Esophagus squamous epithelium (tissue), 5 donors: ENCODE results near the gene SETMAR. TPM values are rescaled to one million over a fixed set of nuclear protein-coding genes. Genes with fewer than 3 reads are reported as not detected.
A peak's percentile ranks its signal among the peaks of the same experiment; 100 is the strongest.
"Not testable (repeated sequence)": the region's sequence is repeated elsewhere in the genome, so short reads cannot be mapped to it uniquely, and the experiment has no call there.

ENCODE experiments used
- DNase-seq: peaks from one replicate; lab custom pipeline; 2025; lab: John Stamatoyannopoulos, UW
- H3K27ac ChIP-seq, 4 donors: fragments of 200-600 bp; sonication (generic); one replicate each; pipeline ENCODE4 v1.5.1; 2016 to 2019; ENCODE audit warnings: mild to moderate bottlenecking in 1 of 4
- H3K27me3 ChIP-seq, 4 donors: fragments of 200-600 bp; sonication (generic); 1 replicate in 3 of 4; 2 replicates in 1 of 4; pipeline versions ENCODE4 v1.5.1 to v1.6.0; 2017 to 2021; ENCODE audit warnings: antibody characterized with exemption in 1 of 4
- H3K36me3 ChIP-seq, 3 donors: fragments of 200-600 bp; sonication (generic); one replicate each; pipeline ENCODE4 v1.5.1; 2016 to 2019
- H3K4me1 ChIP-seq, 3 donors: fragments of 200-600 bp; sonication (generic); one replicate each; pipeline ENCODE4 v1.5.1; 2017 to 2019
- H3K4me3 ChIP-seq, 4 donors: fragments of 200-600 bp; sonication (generic); 1 replicate in 3 of 4; 2 replicates in 1 of 4; pipeline ENCODE4 v1.5.1; 2016 to 2019; ENCODE audit warnings: mild to moderate bottlenecking in 2 of 4, moderate library complexity in 1 of 4
- H3K9me3 ChIP-seq, 3 donors: fragments of 200-600 bp; sonication (generic); one replicate each; pipeline ENCODE4 v1.5.1; 2016 to 2019
- POLR2A ChIP-seq, 4 donors: fragments of 450-650 bp; IDR thresholded peaks; one replicate each; pipeline ENCODE4 v1.6.1; 2017; ENCODE audit warnings: antibody characterized with exemption in 4 of 4, mild to moderate bottlenecking in 4 of 4, moderate library complexity in 3 of 4
- WGBS, 2 donors: methylation state at CpG; one replicate each; pipeline ENCODE4 v1.1.5; 2018; 5-methylcytosine and 5-hydroxymethylcytosine counted together
- intact Hi-C: fragments of 100-400 bp; cut with DNase I; formaldehyde crosslinking; loops from one replicate; pipeline ENCODE4 v1.15.0; 2022
- total RNA-seq, 4 donors: library from RNA; depleted of rRNA; stranded (reverse); fragments of >200 nt; gene quantifications; one replicate each; pipeline ENCODE4 v1.1.0, GENCODE V29; 2016
- TF ChIP-seq, protein P1 (sequence below), 6 experiments: fragments of 450-650 bp in 4 of 6; fragments of 200-600 bp in 2 of 6; sonication (generic) in 2 of 6; IDR thresholded peaks; one replicate each; pipeline ENCODE4 v1.5.1; 2016 to 2019; ENCODE audit warnings: antibody characterized with exemption in 6 of 6, mild to moderate bottlenecking in 4 of 6, moderate library complexity in 4 of 6
- donor health status: DM: yes; HTN: yes; CAD: no.

Gene SETMAR
- total RNA-seq, 4 donors from 2014 or later = 11.4 to 28.6 (median 16.0) TPM

GRCh38 chr3:4292301-4292700, 10.9 kb upstream of the SETMAR start:
- Histone ChIP-seq H3K9me3 (no peaks in the 10 kb centered on the region), H3K27me3 (no peaks in the 10 kb centered on the region), H3K36me3 (no peaks in the 10 kb centered on the region), H3K4me1 (no peaks in the 10 kb centered on the region), H3K4me3 (no peak overlapping the region), H3K27ac (no peak overlapping the region)
- no peak for DNase-seq
- TF ChIP-seq, protein P1, sequence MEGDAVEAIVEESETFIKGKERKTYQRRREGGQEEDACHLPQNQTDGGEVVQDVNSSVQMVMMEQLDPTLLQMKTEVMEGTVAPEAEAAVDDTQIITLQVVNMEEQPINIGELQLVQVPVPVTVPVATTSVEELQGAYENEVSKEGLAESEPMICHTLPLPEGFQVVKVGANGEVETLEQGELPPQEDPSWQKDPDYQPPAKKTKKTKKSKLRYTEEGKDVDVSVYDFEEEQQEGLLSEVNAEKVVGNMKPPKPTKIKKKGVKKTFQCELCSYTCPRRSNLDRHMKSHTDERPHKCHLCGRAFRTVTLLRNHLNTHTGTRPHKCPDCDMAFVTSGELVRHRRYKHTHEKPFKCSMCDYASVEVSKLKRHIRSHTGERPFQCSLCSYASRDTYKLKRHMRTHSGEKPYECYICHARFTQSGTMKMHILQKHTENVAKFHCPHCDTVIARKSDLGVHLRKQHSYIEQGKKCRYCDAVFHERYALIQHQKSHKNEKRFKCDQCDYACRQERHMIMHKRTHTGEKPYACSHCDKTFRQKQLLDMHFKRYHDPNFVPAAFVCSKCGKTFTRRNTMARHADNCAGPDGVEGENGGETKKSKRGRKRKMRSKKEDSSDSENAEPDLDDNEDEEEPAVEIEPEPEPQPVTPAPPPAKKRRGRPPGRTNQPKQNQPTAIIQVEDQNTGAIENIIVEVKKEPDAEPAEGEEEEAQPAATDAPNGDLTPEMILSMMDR (IDR thresholded peaks at IDR 0.05) = no peak
- no peak for TF ChIP-seq POLR2A (IDR thresholded peaks at IDR 0.05)
- 57 to 72% methylated on average over 3 of the region's 3 CpGs for WGBS, 2 donors
- intact Hi-C loops = no loop called here

DNA sequence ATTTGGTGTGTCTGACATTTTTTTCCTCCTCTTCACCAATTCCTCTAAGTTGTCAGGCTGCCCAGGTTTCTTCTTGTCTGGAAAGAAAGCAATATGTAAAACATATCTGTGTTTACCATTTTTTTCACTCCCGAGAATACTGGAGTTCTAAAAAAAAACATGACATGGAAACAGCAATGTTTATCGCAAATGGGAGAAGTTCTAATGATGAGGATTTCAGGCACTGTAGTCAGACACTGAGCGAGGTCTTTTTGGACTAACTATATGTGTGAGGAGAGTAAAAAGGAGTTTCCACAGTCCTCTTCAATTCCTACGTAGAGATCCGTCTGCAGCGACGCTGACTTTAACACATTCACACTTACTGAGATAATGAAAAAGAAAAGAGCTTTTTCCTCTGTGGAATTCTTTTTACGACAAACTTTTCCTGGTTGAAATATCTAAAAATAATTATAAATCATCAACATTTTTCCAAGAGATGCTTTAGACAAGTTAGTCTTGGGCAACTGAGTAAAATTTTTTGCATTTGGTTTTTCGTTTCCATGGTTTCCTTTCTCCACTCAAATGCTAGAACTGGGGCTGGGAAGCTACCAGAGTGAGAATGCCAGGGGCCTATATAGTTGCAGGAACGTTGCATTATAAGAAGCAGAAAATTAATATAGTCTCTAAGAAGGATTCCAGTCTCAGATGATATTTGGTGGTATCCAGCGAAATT, 8.4 kb upstream of the SETMAR start:
- H3K9me3 ChIP-seq = no peaks in the 10 kb centered on the region
- H3K36me3 ChIP-seq = no peaks in the 10 kb centered on the region
- intact Hi-C loops = no loop called here
- no peaks in the 10 kb centered on the region for H3K27me3 ChIP-seq
- H3K27ac ChIP-seq = no peak overlapping the region
- 82 to 83% methylated on average over 11 of the region's 11 CpGs for WGBS, 2 donors
- TF ChIP-seq, protein P1 (IDR thresholded peaks at IDR 0.05) = no peak
- TF ChIP-seq POLR2A (IDR thresholded peaks at IDR 0.05) = no peak
- no peak for DNase-seq
- H3K4me1 ChIP-seq = no peaks in the 10 kb centered on the region
- H3K4me3 ChIP-seq = no peak overlapping the region

DNA sequence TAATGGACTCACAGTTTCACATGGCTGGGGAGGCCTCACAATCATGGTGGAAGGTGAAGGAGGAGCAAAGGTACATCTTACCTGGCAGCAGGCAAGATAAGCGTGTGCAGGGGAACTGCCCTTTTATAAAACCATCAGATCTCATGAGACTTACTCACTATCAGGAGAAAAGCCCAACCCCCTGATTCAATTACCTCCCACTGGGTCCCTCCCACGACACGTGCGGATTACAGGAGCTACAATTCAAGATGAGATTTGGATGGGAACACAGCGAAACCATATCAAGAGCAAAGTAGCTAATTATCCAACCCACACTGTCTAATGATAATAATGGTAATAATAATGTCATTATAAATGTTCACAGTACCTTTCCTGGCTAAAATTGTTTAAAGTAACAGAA, 6.7 kb upstream of the SETMAR start:
- intact Hi-C loops, H3K4me1 ChIP-seq, DNase-seq, H3K9me3 ChIP-seq, H3K27me3 ChIP-seq, H3K4me3 ChIP-seq, H3K36me3 ChIP-seq, H3K27ac ChIP-seq: not testable (repeated sequence)
- WGBS, 2 donors = 79 to 88% methylated on average over 4 to 5 of the region's 5 CpGs

DNA sequence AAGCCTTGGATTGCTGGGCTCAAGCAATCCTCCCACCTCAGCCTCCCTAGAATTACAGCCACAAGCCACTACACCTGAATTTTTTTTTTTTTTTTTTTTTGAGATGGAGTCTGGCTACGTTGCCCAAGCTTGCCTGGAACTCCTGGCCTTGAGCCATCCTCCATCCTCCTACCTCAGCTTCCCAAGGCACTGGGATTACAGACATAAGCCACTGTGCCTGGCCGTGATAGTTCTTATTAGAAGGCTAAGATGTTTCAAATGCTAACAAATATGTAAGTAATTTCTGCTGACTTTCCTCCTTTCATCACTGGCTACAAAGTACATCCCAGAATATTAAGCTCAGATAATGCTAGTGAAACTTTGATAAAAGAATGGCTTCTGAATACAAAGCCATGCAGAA, 5.7 kb upstream of the SETMAR start:
- TF ChIP-seq POLR2A (IDR thresholded peaks at IDR 0.05) = no peak
- TF ChIP-seq, protein P1 (IDR thresholded peaks at IDR 0.05) = no peak
- WGBS, 2 donors = 47 to 69% methylated on average over 2 of the region's 2 CpGs
- intact Hi-C loops = no loop called here
- no peaks in the 10 kb centered on the region for H3K9me3 ChIP-seq
- H3K36me3 ChIP-seq = no peaks in the 10 kb centered on the region
- H3K4me1 ChIP-seq = no peaks in the 10 kb centered on the region
- H3K4me3 ChIP-seq = no peak overlapping the region
- H3K27me3 ChIP-seq = no peaks in the 10 kb centered on the region
- H3K27ac ChIP-seq = no peak overlapping the region
- no peak for DNase-seq

GRCh38 chr3:4302747-4303146, 422 bp upstream of the SETMAR start:
- Histone ChIP-seq H3K4me1 (peaks cover 4 to 44% (median 36%) of the 10 kb centered on the region in 3 donors), H3K27me3 (no peaks in the 10 kb centered on the region), H3K36me3 (no peaks in the 10 kb centered on the region), H3K4me3 (peak overlapping the region; percentile 63 to 83 (median 75)), H3K27ac (peak overlapping the region; percentile 92 to 96 (median 94)), H3K9me3 (no peaks in the 10 kb centered on the region)
- 65 to 80% methylated on average over 10 to 11 of the region's 11 CpGs for WGBS, 2 donors
- intact Hi-C loops = no loop called here
- no peak for DNase-seq
- TF ChIP-seq, protein P1 (IDR thresholded peaks at IDR 0.05) = no peak

DNA sequence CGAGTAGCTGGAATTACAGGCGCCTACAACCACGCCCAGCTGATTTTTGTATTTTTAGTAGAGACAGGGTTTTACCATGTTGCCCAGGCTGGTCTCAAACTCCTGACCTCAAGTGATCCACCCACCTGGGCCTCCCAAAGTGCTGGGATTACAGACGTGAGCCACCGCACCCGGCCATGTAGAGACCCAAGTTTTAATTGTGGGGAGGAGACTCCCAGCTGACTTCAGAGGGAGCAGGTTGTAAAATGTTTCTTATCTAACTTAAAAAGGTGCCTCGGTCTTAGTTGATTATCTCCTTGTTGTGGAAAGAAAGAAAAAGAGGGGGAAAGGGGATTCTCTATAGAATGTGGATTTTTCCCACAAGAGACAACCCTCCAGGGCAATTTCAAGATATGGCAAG, 2.0 kb downstream of the SETMAR start:
- 68 to 72% methylated on average over 4 to 7 of the region's 7 CpGs for WGBS, 2 donors

More for the DNA sequence above, 2.0 kb downstream of the SETMAR start:
- H3K4me1 ChIP-seq = peaks cover 4 to 69% (median 46%) of the 10 kb centered on the region in 3 donors
- DNase-seq, H3K9me3 ChIP-seq, intact Hi-C loops, H3K27me3 ChIP-seq, H3K36me3 ChIP-seq: not testable (repeated sequence)
- H3K4me3 ChIP-seq = peak overlapping the region in 2 of 4 donors; percentile 63 to 83
- peak overlapping the region; percentile 50 to 95 (median 93) for H3K27ac ChIP-seq
